GM21529 (cell line): ENCODE results near the gene GYS2.

Experiments used
- ATAC-seq: cut with Tn5 transposase; IDR thresholded peaks from one replicate; pipeline ENCODE4 v1.9.1; 2021; ENCODE audit not compliant: unreplicated experiment

GYS2 gene

DNA sequence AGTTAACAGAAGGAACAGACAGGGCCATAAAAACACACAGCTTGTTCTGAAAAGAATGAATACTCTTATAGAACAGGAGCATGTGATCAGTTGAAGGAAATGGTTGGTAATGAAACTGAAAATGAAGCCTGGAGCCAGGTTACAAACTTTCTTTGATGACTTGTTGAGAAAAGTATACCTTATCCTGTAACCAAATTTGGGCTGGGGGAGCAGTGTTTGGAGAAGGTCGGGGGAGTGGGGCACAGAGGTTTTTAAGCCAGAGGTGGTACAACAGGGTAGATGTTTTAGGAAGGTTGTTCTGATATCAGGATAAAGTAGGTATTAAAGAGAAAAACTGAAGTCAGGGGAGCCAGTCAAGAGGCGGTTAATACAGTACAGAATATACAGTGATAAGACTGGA, 94.9 kb downstream of the GYS2 start:
- ATAC-seq = peak; percentile 95

DNA sequence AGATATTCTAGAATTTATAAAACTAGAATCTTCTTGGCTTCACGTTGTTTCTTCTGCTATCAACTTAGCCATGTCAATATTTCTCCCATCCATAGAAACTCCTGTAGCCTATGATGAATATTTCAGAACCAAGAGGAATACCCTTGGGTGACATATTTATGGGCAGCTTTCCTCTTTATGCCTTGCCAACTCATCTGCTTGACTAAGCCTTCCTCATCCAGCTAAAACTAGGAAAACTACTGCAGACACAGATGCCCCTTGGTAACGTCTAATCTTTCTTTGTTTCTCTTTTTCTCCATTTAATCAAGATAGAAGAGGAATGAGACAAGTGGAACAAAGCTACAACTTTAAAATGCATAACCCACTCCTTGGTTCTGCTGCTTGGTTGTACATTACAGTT, 96.8 kb downstream of the GYS2 start:
- no peak for ATAC-seq

GRCh38 chr12:21505888-21506287, 98.8 kb downstream of the GYS2 start:
- ATAC-seq = no peak

- ATAC-seq = no peak
These were observed 101.8 kb downstream of the GYS2 start for GRCh38 chr12:21502872-21503271.

- ATAC-seq = peak; percentile 2
These were observed 102.5 kb downstream of the GYS2 start for GRCh38 chr12:21502164-21502496.

GRCh38 chr12:21501258-21502163, 103.1 kb downstream of the GYS2 start, which contains the start of the genes GOLT1B and RECQL:
TSS of gene GOLT1B (plus strand) at chr12:21501789. CDS start at chr12:21501924, 135 bp downstream.
TSS of gene RECQL (minus strand) at chr12:21501635. CDS start at chr12:21499570, 2,065 bp downstream.
- ATAC-seq = peak; percentile 98

GRCh38 chr12:21500786-21501257, 103.8 kb downstream of the GYS2 start:
- ATAC-seq = peak; percentile 1

- ATAC-seq = no peak
These were observed 104.9 kb downstream of the GYS2 start for GRCh38 chr12:21499765-21500164.
